SHP77 treated with DMSO at 0.1 percent for 48 hours (cell line): Measurements from ENCODE around the gene MED23.
"Not testable (repeated sequence)": the region's sequence is repeated elsewhere in the genome, so short reads cannot be mapped to it uniquely, and the experiment has no call there.

Experiments
- DNase-seq: peaks from one replicate; lab custom pipeline; 2025; lab: John Stamatoyannopoulos, UW

Gene MED23

GRCh38 chr6:131572686-131573415, 55.2 kb downstream of the MED23 start, which contains the start of gene ARG1:
Gene ARG1, plus strand, starts transcription at chr6:131573226. Its CDS starts 57 bp downstream, at chr6:131573283.
- DNase-seq, result no peak

DNA sequence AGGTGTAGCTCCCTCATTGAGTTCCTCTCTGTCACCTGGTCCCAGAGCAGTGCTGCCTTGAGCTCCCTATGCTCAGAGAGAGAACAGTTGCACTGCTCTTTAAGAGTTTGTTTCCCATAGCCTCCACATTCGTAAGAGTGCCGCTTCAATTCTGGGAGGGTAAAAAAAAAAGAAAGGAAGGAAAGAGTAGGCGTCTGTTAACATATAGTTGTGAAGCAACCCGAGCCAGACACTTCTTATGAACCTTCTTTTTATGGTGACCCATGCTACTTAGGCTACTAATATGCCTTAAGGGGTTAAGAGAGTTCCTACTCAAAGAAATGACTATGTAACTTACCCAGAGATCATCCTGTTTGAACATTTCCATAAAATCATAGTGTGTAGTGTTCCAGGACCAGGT, 59.3 kb downstream of the MED23 start:
- DNase-seq, result no peak

DNA sequence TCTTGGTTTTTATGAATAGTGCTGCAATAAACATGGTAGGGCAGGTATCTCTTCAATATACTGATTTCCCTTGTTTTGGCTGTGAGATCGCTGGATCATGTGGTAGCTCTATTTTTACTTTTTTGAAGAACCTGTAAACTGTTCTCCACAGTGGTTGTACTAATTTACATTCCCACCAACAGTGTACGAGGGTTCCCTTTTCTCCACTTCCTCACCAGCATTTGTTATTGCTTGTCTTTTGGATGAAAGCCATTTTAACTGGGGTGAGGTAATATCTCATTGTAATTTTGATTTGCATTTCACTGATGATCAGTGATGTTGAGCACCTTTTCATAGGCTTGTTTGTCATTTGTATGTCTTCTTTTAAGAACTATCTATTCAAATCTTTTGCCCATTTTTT, 63.0 kb downstream of the MED23 start:
- no peak for DNase-seq

GRCh38 chr6:131561925-131562707, 65.9 kb downstream of the MED23 start:
- DNase-seq, result no peak

DNA sequence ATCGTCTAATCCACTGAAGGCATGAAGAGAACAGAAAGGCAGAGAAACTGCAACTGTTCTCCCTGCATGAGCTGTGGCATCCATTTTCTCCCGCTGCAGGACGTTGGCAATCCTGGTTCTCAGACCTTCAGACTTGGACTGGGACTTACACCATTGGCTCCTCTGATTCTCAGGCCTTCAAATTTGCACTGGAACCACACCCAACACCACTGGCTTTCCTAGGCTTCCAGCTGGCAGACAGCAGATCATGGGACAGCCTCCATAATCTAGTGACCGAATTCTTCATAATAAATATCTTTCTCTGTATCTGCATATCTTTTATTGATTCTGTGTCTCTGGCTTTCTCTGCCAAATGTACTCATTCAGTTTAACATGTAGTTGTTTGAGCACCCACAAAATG, 69.1 kb downstream of the MED23 start:
- no peak for DNase-seq

GRCh38 chr6:131555992-131556391, 72.0 kb downstream of the MED23 start:
- DNase-seq, result no peak

DNA sequence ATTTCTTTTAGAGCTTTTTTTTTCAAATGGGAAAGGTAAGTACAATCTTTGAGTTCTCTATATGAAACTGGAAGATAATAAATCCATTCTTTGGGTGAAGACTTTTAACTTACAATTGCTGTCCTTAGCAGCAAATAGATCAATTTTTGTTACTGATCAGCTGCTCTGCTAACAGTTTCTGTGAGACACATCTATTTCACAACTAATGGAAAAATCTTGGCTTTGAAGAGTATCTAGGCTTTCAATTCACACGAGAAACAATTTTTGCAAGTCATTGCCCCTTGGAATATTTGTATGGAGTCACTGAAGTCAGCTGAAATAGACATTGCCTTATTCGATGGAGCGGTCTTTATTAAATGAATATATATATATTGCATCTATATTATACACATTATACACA, 75.5 kb downstream of the MED23 start:
- no peak for DNase-seq

DNA sequence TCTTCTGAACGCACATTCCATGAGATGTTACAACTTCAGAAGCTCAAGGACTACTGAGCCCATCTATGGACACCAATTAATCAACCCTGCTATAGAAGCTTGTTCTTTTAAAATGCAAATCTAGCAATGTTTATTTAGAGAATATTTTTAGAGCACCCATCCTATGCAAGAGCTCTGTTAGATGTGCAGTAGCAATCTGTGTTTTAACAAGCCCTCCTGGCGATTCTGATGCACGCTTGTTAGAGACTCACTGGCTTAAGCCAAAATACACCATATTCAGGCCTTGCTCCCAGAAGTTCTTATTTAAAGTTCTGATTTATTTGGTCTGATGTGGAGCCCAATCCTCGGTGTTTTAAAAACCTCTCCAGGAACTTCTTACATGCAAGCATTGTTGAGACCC, 76.1 kb downstream of the MED23 start:
- DNase-seq, result no peak

DNA sequence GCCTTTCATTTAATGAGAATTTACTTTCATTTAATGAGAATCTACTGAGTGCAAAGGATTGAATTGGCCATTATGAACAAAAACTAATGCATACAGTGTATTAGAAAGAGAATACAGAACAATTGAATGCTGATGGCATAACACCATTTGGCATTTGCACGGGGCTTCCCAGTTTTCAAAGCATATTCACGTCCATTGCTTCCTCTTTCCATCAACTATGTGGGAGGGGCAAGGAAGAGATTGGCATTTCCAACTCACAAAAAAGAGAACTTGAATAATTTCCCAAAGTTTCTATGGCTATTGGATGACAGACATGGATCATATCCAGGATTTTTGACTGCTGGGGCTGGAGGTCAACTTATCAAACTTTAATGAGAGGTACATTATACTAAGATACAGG, 78.2 kb downstream of the MED23 start:
- no peak for DNase-seq

DNA sequence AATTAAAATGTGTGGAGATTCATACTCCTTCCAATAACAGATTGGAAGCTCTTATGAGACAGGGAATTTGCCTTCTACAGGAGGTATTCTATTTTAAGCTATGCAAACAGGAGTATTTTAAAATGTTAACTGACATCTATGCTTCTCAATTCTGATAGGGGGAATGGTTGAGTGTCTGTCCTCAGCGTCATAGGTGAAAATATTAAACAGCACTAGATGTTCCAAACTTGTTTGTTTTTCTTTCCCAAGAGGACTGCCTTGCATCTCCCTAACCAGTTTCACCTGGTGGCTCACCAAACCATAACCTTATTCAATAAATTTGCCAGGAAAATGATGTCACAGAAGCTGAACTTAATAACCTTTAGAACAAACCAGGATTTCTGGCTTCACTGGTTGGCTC, 79.6 kb downstream of the MED23 start:
- DNase-seq, result no peak

DNA sequence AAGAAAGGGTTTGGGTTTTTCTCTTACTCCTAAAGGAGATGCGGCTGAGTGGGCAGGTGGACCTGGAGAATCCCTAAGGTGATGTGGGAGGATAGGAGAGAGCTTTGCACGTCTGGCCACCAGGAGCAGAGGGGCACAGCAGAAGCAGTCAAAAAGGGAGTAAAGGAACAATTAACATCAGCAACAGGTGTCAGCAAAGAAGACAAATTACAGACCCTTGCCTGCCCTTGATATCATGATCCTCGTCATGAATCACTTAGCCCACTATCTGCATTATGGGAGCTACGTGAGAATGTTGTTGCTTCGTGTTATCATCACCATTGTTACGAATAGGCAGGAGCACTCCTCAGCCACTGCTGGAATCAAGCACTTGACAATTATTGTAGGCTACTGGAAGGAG, 80.6 kb downstream of the MED23 start:
- no peak for DNase-seq

GRCh38 chr6:131545317-131545716, 82.7 kb downstream of the MED23 start:
- DNase-seq, result no peak

- DNase-seq, result not testable (repeated sequence)
These were observed 89.4 kb downstream of the MED23 start for GRCh38 chr6:131538615-131539014.

GRCh38 chr6:131532580-131533039, 95.4 kb downstream of the MED23 start:
- DNase-seq, result no peak

DNA sequence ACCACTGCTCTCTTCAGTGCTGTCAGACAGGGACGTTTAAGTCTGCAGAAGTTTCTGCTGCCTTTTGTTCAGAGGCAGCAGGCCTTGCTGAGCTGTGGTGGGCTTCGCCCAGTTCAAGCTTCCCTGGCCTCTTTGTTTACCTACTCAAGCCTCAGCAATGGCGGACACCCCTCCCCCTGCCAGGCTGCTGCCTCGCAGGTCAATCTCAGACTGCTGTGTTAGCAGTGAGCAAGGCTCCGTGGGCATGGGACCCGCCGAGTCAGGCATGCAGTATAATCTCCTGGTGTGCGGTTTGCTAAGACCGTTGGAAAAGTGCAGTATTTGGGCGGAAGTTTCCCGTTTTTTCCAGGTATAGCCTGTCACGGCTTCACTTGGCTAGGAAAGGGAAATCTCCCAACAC, 96.4 kb downstream of the MED23 start:
- DNase-seq, result not testable (repeated sequence)

GRCh38 chr6:131530936-131531335, 97.1 kb downstream of the MED23 start:
- not testable (repeated sequence) for DNase-seq

DNA sequence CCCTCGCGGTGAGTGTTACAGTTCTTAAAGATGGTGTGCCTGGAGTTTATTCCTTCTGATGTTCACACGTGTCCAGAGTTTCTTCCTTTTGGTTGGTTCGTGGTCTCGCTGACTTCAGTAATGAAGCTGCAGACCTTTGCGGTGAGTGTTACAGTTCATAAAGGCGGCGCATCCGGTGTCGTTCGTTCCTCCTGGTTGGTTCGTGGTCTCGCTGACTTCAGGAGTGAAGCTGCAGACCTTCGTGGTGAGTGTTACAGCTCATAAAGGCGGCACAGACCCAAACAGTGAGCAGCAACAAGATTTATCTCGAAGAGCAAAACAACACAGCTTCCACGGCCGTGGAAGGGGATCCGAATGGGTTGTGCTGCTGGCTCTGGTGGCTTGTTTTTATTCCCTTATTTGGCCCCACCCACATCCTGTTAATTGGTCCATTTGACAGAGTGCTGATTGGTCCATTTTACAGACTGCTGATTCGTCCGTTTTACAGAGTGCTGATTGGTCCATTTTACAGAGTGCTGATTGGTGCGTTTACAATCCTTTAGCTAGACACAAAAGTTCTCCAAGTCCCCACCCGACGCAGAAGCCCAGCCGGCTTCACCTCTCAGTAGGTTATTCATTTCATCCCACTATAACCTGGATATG, 103.2 kb downstream of the MED23 start:
- no peak for DNase-seq

- DNase-seq, result no peak
These were observed 103.9 kb downstream of the MED23 start for GRCh38 chr6:131523988-131524673.
